ENCODE results near the gene DENND2C. TPM values are rescaled to one million over a fixed set of nuclear protein-coding genes. Genes with fewer than 3 reads are reported as not detected.
A peak's percentile ranks its signal among the peaks of the same experiment; 100 is the strongest.
"Not testable (repeated sequence)": the region's sequence is repeated elsewhere in the genome, so short reads cannot be mapped to it uniquely, and the experiment has no call there.

The DENND2C gene
- polyA plus RNA-seq, 1 donor, result 5.4 TPM

DNA sequence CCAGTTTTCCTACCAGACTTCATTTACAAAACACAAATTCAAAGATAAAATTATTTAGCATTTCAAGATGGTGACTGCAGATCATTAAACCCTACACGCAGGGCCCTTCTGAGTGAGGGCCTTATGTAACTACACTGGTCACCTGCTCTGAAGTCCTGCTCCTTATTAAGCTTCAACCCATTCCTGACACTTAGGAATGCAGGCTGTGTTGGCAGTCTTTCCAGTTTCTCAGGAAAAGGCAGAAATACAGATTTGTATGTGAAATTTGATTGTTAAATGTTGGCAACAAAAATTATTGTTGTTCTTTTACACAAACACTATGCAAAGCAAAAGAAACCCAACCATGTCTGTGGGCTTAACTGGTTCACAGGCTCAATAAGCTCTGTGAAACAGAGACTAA is 62.6 kb downstream of the DENND2C start:
- no peak for DNase-seq

DNA sequence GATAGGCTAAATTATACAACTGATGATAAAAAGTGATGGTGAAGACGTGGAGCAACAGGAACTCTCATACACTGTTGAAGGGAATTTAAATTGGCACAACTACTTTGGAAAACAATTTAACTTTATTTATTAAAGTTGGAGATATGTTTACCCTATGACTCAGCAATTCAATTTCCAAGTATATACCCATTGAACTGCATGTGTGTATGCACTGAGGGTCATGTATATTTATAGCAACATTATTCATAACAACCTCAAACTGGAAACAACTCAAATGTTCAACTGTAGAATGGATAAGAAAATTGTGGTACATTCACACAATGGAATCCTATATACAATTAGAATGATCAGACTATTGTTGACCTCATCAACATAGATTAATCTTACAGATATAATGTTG is 71.9 kb downstream of the DENND2C start:
- no peak for DNase-seq

DNA sequence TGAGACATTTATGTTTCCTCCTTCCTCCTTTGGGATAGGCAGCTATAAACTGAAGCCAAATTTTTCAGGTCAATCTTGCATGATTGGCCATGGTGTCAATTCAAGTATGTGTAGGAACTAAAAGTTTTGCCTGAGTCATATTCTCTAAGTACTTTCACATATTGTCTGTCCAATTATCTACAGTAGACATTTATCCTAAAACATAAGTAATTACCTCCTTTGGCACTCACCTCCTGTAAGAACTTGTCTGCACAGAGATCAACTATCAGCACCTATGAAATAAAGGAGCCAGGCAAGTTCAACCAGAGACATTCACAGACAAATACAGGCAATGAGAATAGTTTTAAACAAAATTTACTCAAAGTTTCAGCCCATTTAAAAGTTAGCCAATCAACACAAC is 74.2 kb downstream of the DENND2C start:
- no peak for DNase-seq

DNA sequence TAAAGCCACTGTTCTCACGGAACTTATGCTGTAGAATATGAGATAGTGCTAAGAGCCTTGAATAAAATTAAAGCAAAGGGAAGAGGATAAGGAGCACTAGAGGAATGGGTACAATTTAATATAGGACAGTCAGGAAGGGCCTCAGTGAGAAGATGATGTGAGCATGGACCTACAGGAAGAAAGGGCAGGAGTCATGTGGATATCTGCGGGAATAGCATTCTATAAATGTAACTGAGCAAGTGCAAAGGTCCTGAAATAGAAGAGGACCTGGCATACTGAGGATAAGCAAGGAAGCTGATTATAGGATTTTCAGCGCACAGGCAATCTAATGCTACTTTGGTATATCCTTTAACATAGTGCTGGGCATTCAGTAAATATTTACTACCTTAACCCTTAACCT is 75.8 kb downstream of the DENND2C start:
- no peak for DNase-seq

- no peak for DNase-seq
These were observed 80.7 kb downstream of the DENND2C start for GRCh38 chr1:114589122-114589521.

- DNase-seq, result no peak
These were observed 81.6 kb downstream of the DENND2C start for GRCh38 chr1:114588196-114588689.

DNA sequence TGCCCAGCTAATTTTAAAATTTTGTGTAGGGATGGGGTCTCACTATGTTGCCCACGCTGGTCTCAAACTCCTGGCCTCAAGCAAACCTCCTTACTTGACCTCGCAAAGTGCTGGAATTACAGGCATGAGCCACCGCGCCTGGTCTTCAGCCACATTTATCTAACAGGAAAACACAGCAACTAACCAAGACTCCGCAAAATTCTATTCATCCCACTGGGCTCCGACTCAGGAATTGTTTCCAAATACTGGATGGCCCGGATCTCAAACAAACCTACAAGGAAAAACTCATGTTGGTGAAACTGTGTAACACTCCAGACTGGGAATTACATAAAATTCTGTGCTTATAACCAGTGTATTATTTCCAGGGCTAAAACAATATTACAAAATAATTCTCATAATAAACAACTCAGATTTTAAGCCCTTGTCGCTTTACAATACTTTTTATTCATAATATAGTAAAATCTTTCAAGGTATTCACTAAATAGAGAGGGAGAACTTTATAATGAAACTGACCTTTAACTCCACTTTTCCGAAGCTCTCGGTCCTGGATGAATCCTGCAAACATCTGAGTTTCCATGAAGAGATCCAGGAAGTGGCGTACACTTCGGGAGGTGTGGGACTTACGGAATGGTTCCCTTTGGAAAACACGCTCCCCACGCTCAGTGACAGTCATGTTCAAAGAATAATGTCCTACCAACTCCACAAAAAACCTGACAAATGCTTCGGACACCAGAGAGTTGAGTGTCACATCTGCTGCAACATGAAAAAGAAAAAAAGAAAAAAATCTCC is 82.5 kb downstream of the DENND2C start:
- DNase-seq, result no peak

DNA sequence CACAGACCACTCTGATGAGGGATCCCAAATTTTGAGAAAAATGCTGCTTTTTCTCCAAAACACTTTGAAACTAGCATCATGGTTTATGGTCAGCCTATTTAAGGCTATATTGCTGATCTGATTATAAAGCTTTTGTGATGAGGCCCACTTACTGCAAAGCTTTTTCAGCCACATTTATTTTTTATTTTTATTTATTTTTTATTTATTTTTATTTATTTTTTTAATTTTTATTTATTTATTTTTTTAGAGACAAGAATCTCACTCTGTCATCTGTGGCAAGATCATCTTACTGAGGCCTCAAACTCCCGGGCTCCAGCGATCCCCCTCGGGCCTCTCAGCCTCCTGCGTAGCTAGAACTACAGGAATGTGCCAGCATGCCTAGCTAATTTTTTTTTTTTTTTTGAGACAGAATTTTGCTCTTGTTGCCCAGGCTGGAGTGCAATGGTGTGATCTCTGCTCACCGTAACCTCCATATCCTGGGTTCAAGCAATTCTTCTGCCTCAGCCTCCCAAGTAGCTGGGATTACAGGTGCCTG is 83.3 kb downstream of the DENND2C start:
- no peak for DNase-seq

DNA sequence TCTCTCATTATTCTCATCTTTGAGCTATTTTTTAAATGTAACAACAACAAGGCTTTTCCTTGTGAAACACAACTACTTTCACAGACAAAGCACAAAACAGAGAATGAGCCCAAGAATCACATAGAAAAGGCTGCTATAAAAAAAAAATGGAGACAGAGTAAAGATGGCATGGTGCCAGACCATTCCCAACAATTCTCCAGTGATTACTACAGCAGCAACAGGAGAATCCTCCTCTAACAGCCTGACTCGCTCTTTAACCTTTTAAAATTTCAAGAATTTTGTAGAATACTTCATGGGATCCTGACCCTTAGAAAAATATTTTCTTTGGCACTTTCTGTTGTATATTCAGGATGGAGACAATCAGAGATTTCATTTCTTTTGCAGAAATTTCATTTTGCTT is 84.6 kb downstream of the DENND2C start:
- DNase-seq, result no peak

DNA sequence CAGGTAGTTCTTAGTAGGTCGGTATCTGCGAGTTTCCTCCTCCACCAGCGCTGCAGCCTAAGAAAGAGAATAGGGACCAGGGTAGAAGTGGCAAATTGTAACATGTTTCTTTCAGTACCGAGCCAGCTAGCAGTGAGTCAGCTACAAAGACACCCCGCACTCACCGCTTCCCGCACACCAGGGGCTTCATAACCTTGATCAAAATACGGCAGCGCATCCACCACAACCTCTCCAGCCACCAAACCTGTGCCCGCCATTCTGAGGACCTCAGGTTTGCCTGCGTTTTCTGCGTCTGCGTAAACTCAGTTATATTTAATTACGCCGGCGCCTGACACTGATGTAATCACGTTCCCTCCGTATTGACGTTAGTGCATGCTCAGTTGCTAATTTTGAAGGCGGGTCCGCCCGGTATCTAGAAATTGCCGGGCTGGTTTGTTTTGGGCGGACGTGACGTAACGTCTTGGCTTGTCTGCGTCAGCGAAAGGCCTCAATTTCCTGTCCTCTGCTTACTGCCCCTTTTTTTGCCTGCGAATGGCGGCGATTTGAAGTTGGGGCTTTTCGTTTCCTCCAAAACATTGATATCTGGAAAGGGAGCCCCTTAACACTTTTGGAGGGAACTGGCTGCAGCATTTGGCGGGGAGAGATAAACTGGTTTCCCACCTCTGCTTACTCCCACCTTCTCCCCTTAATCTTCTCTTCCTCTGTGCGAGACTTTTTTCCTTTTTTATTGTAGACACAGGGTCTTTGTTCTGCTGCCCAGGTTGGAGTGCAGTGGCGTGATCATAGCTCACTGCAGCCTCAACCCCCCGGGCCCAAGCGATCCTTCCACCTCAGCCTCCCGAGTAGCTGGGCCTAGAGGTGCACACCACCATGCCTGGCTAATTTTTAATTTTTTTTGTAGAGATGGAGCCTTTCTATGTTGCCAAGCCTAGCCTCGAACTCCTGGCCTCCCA is 88.2 kb downstream of the DENND2C start, which contains the start of gene BCAS2:
Gene BCAS2 (minus strand): TSS at position 281 of the 953 bp plus-strand sequence. CDS start 24 bp downstream, at position 257.
- DNase-seq, result peak; percentile 98

DNA sequence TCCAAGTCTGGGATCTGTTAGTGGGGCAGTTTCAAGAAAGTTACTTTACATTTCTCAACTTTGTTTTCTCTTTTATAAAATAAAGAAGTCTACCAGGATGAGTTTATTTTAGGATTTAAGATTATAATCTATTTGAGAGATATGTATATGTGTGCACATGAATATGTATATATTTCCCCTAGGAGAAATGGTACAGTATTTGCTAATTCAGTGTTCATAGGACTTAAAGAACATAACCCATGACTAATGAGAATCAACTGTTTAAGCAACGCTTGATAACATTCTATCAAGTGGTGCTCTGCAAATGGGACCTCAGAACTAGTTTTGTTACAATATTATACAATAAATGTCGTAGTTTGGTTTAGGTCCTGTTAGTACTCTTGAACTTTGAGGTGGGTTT is 95.5 kb downstream of the DENND2C start:
- no peak for DNase-seq

GRCh38 chr1:114564141-114564540 is 105.7 kb downstream of the DENND2C start:
- no peak for DNase-seq

- DNase-seq, result not testable (repeated sequence)
These were observed 106.8 kb downstream of the DENND2C start for GRCh38 chr1:114562978-114563510.

DNA sequence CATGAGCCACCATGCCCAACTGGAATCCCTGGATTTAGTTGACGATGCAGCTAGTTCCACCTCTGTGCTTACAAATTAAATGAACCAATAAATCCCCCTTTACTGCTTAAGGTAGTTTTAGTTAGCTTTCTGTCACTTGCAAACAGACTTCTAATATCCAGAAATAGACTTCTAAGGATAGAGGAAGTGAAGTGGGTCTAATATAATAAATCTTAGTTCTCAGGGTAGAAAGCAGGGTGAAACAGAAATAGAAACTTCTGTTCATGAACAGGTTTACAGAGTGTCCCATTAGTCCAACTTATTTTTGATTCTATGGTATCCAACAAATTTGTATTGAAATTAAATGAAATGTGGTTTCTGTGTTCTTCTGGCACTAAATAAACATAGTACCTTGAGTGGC is 108.5 kb downstream of the DENND2C start:
- DNase-seq, result no peak

DNA sequence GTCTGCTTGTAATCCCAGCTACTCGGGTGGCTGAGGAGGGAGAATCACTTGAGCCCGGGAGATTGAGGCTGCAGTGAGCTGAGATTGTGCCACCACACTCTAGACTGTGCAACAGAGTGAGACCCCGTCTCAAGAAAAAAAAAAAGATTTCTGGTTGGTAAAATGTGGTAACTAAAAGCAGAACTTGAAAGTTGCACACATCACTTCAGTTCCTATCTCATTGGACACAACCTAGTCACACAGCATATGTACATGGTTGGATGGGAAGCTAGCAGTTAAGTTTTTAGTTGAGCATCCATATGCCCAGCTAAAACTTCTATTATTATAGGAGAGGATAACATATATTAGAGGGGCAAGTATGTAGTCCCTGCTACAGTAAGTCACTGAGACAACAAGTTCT is 110.5 kb downstream of the DENND2C start:
- DNase-seq, result no peak

- no peak for DNase-seq
These were observed 111.3 kb downstream of the DENND2C start for GRCh38 chr1:114558544-114558943.

DNA sequence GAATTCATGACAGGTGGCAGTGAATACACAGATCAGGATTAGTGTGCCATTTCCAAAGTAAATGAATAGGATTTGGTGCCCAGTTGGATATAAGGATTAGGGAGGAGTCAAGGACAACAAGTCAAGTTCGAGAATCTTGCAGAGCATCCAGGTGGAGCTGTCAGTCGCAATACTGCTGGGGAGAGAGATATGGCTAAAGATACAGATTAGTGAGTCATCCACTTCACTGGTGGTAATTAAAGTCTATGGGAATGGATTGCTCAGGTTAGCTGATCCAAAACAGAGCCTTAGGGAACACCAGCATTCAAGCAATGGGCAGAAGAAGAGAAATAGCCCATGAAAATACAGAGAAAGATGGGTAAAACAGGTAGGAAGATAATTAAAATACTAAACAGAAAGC is 115.3 kb downstream of the DENND2C start:
- no peak for DNase-seq

GRCh38 chr1:114552106-114552639 is 117.7 kb downstream of the DENND2C start:
- DNase-seq, result no peak

- no peak for DNase-seq
These were observed 118.4 kb downstream of the DENND2C start for GRCh38 chr1:114551400-114551799.

DNA sequence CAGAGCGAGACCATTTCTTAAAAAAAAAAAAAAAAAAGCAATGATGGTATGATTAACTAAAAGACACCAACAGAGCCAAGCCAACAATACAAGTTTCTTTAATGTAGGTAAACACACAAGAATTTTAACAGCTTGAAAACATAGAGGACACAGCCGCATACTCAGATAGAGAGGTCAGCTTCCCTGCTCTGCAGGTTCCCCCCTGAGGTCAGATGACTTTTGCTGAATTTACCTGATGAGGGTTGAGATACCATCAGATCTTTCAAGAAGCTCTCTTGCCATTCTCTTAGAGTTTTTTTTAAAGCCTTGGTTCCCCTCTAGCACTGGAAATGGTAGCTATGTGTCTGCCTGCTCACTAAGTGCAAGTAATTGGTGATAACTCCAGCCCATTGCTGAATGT is 119.5 kb downstream of the DENND2C start:
- no peak for DNase-seq

- DNase-seq, result no peak
These were observed 120.7 kb downstream of the DENND2C start for GRCh38 chr1:114549137-114549536.

- no peak for DNase-seq
These were observed 122.8 kb downstream of the DENND2C start for GRCh38 chr1:114547076-114547475.

All from left kidney (tissue), 2 donors.